ENCODE results near the gene S100A12.

DNA sequence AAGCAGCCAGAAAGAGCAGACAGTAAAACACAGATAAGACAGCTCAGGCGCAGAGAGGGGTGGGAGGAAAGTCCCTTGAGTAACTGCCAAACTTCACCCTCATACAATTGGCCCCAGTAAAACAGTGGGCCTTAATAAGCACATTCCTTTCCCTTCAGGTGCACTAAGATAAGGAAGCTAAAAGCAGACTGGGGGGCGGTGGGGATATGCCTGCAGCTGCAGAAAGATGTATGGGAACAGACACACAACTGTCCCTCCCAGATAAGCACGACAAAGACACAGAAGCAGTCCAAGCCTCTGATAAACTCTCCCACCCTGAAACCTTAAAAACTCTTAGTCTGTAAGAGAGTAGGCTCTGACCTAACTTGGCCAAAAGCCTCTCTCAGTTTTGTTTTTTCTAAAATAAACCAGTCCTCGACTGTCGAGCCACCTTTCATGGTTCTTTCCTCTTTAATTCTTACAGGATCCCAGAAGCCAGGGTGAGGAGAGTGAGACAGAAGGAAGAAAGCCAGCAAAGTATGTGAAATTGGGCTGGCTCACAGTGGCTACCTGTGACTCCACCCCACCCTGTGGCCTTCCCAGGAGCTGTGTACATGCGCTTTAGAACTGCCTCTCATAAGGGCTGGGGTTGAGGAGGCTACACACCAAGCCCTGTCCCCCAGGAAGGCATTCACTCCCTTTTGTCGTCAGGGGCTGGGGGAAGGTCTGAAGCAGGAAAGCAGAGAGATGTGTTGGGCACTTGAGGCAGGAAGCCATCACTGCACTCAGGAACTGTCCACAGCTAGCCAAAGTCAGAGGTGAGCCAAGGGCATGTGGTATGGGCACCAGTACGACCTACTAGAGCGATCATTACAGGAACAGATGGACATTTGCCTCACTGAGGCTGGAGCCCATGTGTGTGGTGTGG lies 31.4 kb downstream of the S100A12 start:
- TF ChIP-seq, protein P1, sequence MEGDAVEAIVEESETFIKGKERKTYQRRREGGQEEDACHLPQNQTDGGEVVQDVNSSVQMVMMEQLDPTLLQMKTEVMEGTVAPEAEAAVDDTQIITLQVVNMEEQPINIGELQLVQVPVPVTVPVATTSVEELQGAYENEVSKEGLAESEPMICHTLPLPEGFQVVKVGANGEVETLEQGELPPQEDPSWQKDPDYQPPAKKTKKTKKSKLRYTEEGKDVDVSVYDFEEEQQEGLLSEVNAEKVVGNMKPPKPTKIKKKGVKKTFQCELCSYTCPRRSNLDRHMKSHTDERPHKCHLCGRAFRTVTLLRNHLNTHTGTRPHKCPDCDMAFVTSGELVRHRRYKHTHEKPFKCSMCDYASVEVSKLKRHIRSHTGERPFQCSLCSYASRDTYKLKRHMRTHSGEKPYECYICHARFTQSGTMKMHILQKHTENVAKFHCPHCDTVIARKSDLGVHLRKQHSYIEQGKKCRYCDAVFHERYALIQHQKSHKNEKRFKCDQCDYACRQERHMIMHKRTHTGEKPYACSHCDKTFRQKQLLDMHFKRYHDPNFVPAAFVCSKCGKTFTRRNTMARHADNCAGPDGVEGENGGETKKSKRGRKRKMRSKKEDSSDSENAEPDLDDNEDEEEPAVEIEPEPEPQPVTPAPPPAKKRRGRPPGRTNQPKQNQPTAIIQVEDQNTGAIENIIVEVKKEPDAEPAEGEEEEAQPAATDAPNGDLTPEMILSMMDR (IDR thresholded peaks at IDR 0.05), result no peak
- TF ChIP-seq POLR2A (IDR thresholded peaks at IDR 0.05), result no peak
